GM21528 (cell line): ENCODE results near the gene DMD.
"Not testable (repeated sequence)": the region's sequence is repeated elsewhere in the genome, so short reads cannot be mapped to it uniquely, and the experiment has no call there.

Source experiments
- ATAC-seq: cut with Tn5 transposase; IDR thresholded peaks from one replicate; pipeline ENCODE4 v1.9.1; 2021; ENCODE audit warnings: mild to moderate bottlenecking, moderate library complexity; ENCODE audit not compliant: unreplicated experiment, low FRiP score

DMD gene

GRCh38 chrX:31420711-31421151 is 1790.6 kb downstream of the DMD start:
- ATAC-seq, result no peak

GRCh38 chrX:31420302-31420701 is 1791.0 kb downstream of the DMD start:
- no peak for ATAC-seq

- no peak for ATAC-seq
These were observed 1814.2 kb downstream of the DMD start for GRCh38 chrX:31397119-31397518.

GRCh38 chrX:31392513-31392912 is 1818.8 kb downstream of the DMD start:
- no peak for ATAC-seq

GRCh38 chrX:31388946-31389345 is 1822.4 kb downstream of the DMD start:
- ATAC-seq, result no peak

- ATAC-seq, result no peak
These were observed 1826.9 kb downstream of the DMD start for GRCh38 chrX:31384471-31384870.

- no peak for ATAC-seq
These were observed 1827.4 kb downstream of the DMD start for GRCh38 chrX:31383991-31384390.

GRCh38 chrX:31378973-31379372 is 1832.4 kb downstream of the DMD start:
- ATAC-seq, result not testable (repeated sequence)

GRCh38 chrX:31377821-31378220 is 1833.5 kb downstream of the DMD start:
- not testable (repeated sequence) for ATAC-seq

- no peak for ATAC-seq
These were observed 1834.8 kb downstream of the DMD start for GRCh38 chrX:31376408-31377022.

GRCh38 chrX:31374786-31375185 is 1836.6 kb downstream of the DMD start:
- ATAC-seq, result no peak

GRCh38 chrX:31371956-31372355 is 1839.4 kb downstream of the DMD start:
- no peak for ATAC-seq

GRCh38 chrX:31367816-31368215 is 1843.5 kb downstream of the DMD start:
- ATAC-seq, result no peak

GRCh38 chrX:31366041-31366440 is 1845.3 kb downstream of the DMD start:
- ATAC-seq, result no peak

- no peak for ATAC-seq
These were observed 1854.8 kb downstream of the DMD start for GRCh38 chrX:31356275-31357212.

GRCh38 chrX:31355206-31355955 is 1856.0 kb downstream of the DMD start:
- no peak for ATAC-seq

GRCh38 chrX:31353095-31353494 is 1858.3 kb downstream of the DMD start:
- no peak for ATAC-seq

GRCh38 chrX:31350808-31351074 is 1860.6 kb downstream of the DMD start:
- ATAC-seq, result no peak

- no peak for ATAC-seq
These were observed 1861.8 kb downstream of the DMD start for GRCh38 chrX:31349515-31349914.

GRCh38 chrX:31340587-31340986 is 1870.8 kb downstream of the DMD start:
- ATAC-seq, result no peak

- ATAC-seq, result no peak
These were observed 1872.4 kb downstream of the DMD start for GRCh38 chrX:31338991-31339350.
